HepG2 (cell line): ENCODE results near the gene ZSCAN21. TPM values are rescaled to one million over a fixed set of nuclear protein-coding genes. Genes with fewer than 3 reads are reported as not detected.
A peak's percentile ranks its signal among the peaks of the same experiment; 100 is the strongest.

ENCODE experiments used
- CAMTA2 ChIP-seq: sonication (generic); formaldehyde crosslinking; IDR thresholded peaks from 2 replicates; pipeline ENCODE4 v1.4.0; 2020; ENCODE audit warnings: mild to moderate bottlenecking, missing genetic modification reagents, borderline replicate concordance
- HMGA1 ChIP-seq: sonication (generic); formaldehyde crosslinking; conservative IDR thresholded peaks from 2 replicates; pipeline ENCODE4 v1.4.0; 2020; ENCODE audit warnings: missing genetic modification reagents
- KDM5B ChIP-seq: sonication (generic); formaldehyde crosslinking; IDR thresholded peaks from 2 replicates; pipeline ENCODE4 v1.4.0; 2020; ENCODE audit warnings: missing genetic modification reagents, mild to moderate bottlenecking, borderline replicate concordance
- MAFG ChIP-seq: sonication (generic); formaldehyde crosslinking; IDR thresholded peaks from 2 replicates; pipeline ENCODE4 v1.5.1; 2020; ENCODE audit warnings: mild to moderate bottlenecking, missing genetic modification reagents
- NFE2L2 ChIP-seq: fragments of 150-350 bp; IDR thresholded peaks from 2 replicates; pipeline ENCODE4 v1.6.1; 2014; ENCODE audit warnings: low read length
- NR2F2 ChIP-seq: IDR thresholded peaks from 2 replicates; pipeline ENCODE4 v1.6.1; 2012; ENCODE audit warnings: low read depth, inconsistent platforms, borderline replicate concordance
- PAWR ChIP-seq: sonication (generic); formaldehyde crosslinking; IDR thresholded peaks from 2 replicates; pipeline ENCODE4 v1.4.0; 2020; ENCODE audit warnings: missing genetic modification reagents, mild to moderate bottlenecking, borderline replicate concordance
- RFX3 ChIP-seq: IDR thresholded peaks from 2 replicates; pipeline ENCODE4 v1.6.1; 2016; ENCODE audit warnings: missing biosample characterization, missing genetic modification reagents
- SOX13 ChIP-seq, 3 experiments: fragments of 450-650 bp in 1 of 3; sonication (generic) in 1 of 3; formaldehyde crosslinking in 1 of 3; IDR thresholded peaks in 2 of 3; conservative IDR thresholded peaks in 1 of 3; 2 replicates each; pipeline versions ENCODE4 v1.5.0 to v1.6.1; 2016 to 2020; ENCODE audit warnings: antibody characterized with exemption in 1 of 3, mild to moderate bottlenecking in 1 of 3, missing compliant biosample characterization in 1 of 3, missing genetic modification reagents in 1 of 3, moderate library complexity in 1 of 3
- SPEN ChIP-seq: sonication (generic); formaldehyde crosslinking; IDR thresholded peaks from 2 replicates; pipeline ENCODE4 v1.5.1; 2020; ENCODE audit warnings: low read depth, mild to moderate bottlenecking, missing genetic modification reagents
- TAF15 ChIP-seq: fragments of 200-400 bp; formaldehyde crosslinking; IDR thresholded peaks from one replicate; pipeline ENCODE4 v1.6.1; 2018; ENCODE audit warnings: mild to moderate bottlenecking, low read depth, low read length; ENCODE audit not compliant: poor library complexity, severe bottlenecking
- TCF7L2 ChIP-seq: IDR thresholded peaks from 2 replicates; pipeline ENCODE4 v1.6.1; 2011; ENCODE audit warnings: mild to moderate bottlenecking, low read depth, low read length, moderate library complexity
- ZBTB42 ChIP-seq: sonication (generic); formaldehyde crosslinking; IDR thresholded peaks from 2 replicates; pipeline ENCODE4 v1.5.0; 2020; ENCODE audit warnings: mild to moderate bottlenecking, missing genetic modification reagents
- ZFP36 ChIP-seq: fragments of 150-350 bp; IDR thresholded peaks from 2 replicates; pipeline ENCODE4 v1.6.1; 2018; ENCODE audit warnings: borderline replicate concordance, low read length, low read depth; ENCODE audit not compliant: partially characterized antibody
- ZFP37 ChIP-seq: sonication (generic); formaldehyde crosslinking; IDR thresholded peaks from 2 replicates; pipeline ENCODE4 v1.4.0; 2020; ENCODE audit warnings: missing genetic modification reagents, borderline replicate concordance
- ZFP41 ChIP-seq: sonication (generic); formaldehyde crosslinking; IDR thresholded peaks from 2 replicates; pipeline ENCODE4 v1.4.0; 2020; ENCODE audit warnings: mild to moderate bottlenecking, missing genetic modification reagents, borderline replicate concordance
- ZNF12 ChIP-seq: sonication (generic); formaldehyde crosslinking; IDR thresholded peaks from 2 replicates; pipeline ENCODE4 v1.5.0; 2020; ENCODE audit warnings: missing genetic modification reagents
- ZNF354B ChIP-seq: sonication (generic); formaldehyde crosslinking; IDR thresholded peaks from 2 replicates; pipeline ENCODE4 v1.8.0; 2022; ENCODE audit warnings: mild to moderate bottlenecking, missing genetic modification reagents
- ZNF503 ChIP-seq: sonication (generic); formaldehyde crosslinking; IDR thresholded peaks from 2 replicates; pipeline ENCODE4 v1.4.0; 2020; ENCODE audit warnings: missing genetic modification reagents
- ZNF558 ChIP-seq: sonication (generic); formaldehyde crosslinking; IDR thresholded peaks from 2 replicates; pipeline ENCODE4 v1.9.0; 2022; ENCODE audit warnings: mild to moderate bottlenecking, missing genetic modification reagents, borderline replicate concordance
- ZNF652 ChIP-seq: IDR thresholded peaks from 2 replicates; pipeline ENCODE4 v1.6.1; 2016; ENCODE audit warnings: low read depth, borderline replicate concordance
- ZNF737 ChIP-seq: sonication (generic); formaldehyde crosslinking; IDR thresholded peaks from 2 replicates; pipeline ENCODE4 v1.5.0; 2020; ENCODE audit warnings: missing genetic modification reagents, mild to moderate bottlenecking, borderline replicate concordance
- polyA plus RNA-seq, 8 experiments: library from polyadenylated mRNA; depleted of rRNA in 3 of 8; stranded (reverse) in 7 of 8; unstranded in 1 of 8; fragments of >200 nt; fragmentation: Illumina TruSeq in 4 of 8; extraction: Trizol in 4 of 8; gene quantifications; 2 replicates each; pipeline versions ENCODE4 v1.2.1 to v1.2.3, GENCODE V29; 2011 to 2016; ENCODE audit warnings: low read depth in 4 of 8, missing spikeins in 1 of 8, mixed read lengths in 1 of 8; ENCODE audit not compliant: insufficient read depth in 1 of 8
- total RNA-seq, 5 experiments: library from RNA; depleted of rRNA; stranded (reverse); fragments of >200 nt; fragmentation: Illumina TruSeq; extraction: Trizol; gene quantifications; 2 replicates each; pipeline ENCODE4 v1.2.3, GENCODE V29; 2016; ENCODE audit warnings: low read depth in 1 of 5
- TF ChIP-seq, protein P1 (sequence below): sonication (generic); formaldehyde crosslinking; IDR thresholded peaks from 2 replicates; pipeline ENCODE4 v1.9.0; 2021; ENCODE audit warnings: missing genetic modification reagents, borderline replicate concordance
- TF ChIP-seq, protein P2 (sequence below): sonication (generic); formaldehyde crosslinking; IDR thresholded peaks from 2 replicates; pipeline ENCODE4 v1.4.0; 2020; ENCODE audit warnings: missing genetic modification reagents, low read depth, mild to moderate bottlenecking, borderline replicate concordance

The ZSCAN21 gene
- total and polyA plus RNA-seq, 2 of the 13 experiments (the other 11 are each of a cell fraction or from before 2014, with no cell fraction given) = 7.0 to 10.0 TPM

- TF ChIP-seq NFE2L2 = no peak
- TF ChIP-seq PAWR = no peak
- TF ChIP-seq ZNF737 (CRISPR knock-in tag) = no peak
- no peak for TF ChIP-seq TCF7L2
- no peak for TF ChIP-seq HMGA1 (CRISPR knock-in tag)
- no peak for TF ChIP-seq TAF15
- TF ChIP-seq ZFP37 (CRISPR knock-in tag) = no peak
- TF ChIP-seq MAFG (CRISPR knock-in tag) = no peak
- TF ChIP-seq KDM5B (CRISPR knock-in tag) = peak; percentile 44; the same call in 1 of the 2 replicates
- no peak for TF ChIP-seq ZBTB42
- no peak for TF ChIP-seq ZNF558 (CRISPR knock-in tag)
- TF ChIP-seq ZNF354B (CRISPR knock-in tag) = no peak
- TF ChIP-seq, protein P1, sequence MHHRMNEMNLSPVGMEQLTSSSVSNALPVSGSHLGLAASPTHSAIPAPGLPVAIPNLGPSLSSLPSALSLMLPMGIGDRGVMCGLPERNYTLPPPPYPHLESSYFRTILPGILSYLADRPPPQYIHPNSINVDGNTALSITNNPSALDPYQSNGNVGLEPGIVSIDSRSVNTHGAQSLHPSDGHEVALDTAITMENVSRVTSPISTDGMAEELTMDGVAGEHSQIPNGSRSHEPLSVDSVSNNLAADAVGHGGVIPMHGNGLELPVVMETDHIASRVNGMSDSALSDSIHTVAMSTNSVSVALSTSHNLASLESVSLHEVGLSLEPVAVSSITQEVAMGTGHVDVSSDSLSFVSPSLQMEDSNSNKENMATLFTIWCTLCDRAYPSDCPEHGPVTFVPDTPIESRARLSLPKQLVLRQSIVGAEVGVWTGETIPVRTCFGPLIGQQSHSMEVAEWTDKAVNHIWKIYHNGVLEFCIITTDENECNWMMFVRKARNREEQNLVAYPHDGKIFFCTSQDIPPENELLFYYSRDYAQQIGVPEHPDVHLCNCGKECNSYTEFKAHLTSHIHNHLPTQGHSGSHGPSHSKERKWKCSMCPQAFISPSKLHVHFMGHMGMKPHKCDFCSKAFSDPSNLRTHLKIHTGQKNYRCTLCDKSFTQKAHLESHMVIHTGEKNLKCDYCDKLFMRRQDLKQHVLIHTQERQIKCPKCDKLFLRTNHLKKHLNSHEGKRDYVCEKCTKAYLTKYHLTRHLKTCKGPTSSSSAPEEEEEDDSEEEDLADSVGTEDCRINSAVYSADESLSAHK (CRISPR knock-in tag) = no peak
- no peak; the same call in 1 of the 2 replicates for TF ChIP-seq CAMTA2
- no peak for TF ChIP-seq SOX13 (IDR thresholded peaks at IDR 0.05)
- no peak for TF ChIP-seq SOX13 (CRISPR knock-in tag; conservative IDR thresholded peaks at IDR 0.05 in 1 of 2, IDR thresholded peaks at IDR 0.05 in 1 of 2)
- TF ChIP-seq ZFP36 = no peak
- TF ChIP-seq SPEN (CRISPR knock-in tag) = peak; percentile 45; the same call in 1 of the 2 replicates
- TF ChIP-seq ZNF652 = no peak
- TF ChIP-seq RFX3 (CRISPR knock-in tag) = no peak
- no peak for TF ChIP-seq ZFP41 (CRISPR knock-in tag)
- no peak for TF ChIP-seq ZNF12 (CRISPR knock-in tag)
- TF ChIP-seq, protein P2, sequence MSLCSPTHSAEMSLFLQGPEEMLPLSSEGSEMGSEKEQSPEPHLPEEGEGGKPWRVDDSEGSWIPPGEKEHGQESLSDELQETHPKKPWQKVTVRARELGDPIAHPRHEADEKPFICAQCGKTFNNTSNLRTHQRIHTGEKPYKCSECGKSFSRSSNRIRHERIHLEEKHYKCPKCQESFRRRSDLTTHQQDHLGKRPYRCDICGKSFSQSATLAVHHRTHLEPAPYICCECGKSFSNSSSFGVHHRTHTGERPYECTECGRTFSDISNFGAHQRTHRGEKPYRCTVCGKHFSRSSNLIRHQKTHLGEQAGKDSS (CRISPR knock-in tag) = peak; percentile 45; the same call in 1 of the 2 replicates
- TF ChIP-seq NR2F2 = no peak
- TF ChIP-seq ZNF503 (CRISPR knock-in tag) = peak; percentile 36; the same call in 1 of the 2 replicates
These were observed at the start of gene ZSCAN21 (continued) for GRCh38 chr7:100049441-100050291.
